Trophoblast cell (in vitro differentiated cells and primary cell): ENCODE data around the gene POMT1.

Source experiments
- DNase-seq, 2 donors: peaks; one replicate each; pipeline ENCODE4 v3.0.0-alpha.2; 2016
- H2AFZ ChIP-seq: 2 replicates; pipeline ENCODE4 v1.6.1; 2013; ENCODE audit warnings: low read length, moderate library complexity, mild to moderate bottlenecking; ENCODE audit not compliant: insufficient read depth, poor library complexity
- H2AK5ac ChIP-seq: 2 replicates; pipeline ENCODE4 v1.6.1; 2013; ENCODE audit warnings: mild to moderate bottlenecking, low read length
- H2BK120ac ChIP-seq: 2 replicates; pipeline ENCODE4 v1.6.1; 2013; ENCODE audit warnings: low read length, mild to moderate bottlenecking, moderate library complexity; ENCODE audit not compliant: insufficient read depth, poor library complexity
- H2BK12ac ChIP-seq: 2 replicates; pipeline ENCODE4 v1.6.1; 2013; ENCODE audit warnings: mild to moderate bottlenecking, low read length, moderate library complexity
- H2BK5ac ChIP-seq: 2 replicates; pipeline ENCODE4 v1.6.1; 2013; ENCODE audit warnings: low read length, low read depth, moderate library complexity, mild to moderate bottlenecking; ENCODE audit not compliant: poor library complexity
- H3K14ac ChIP-seq: 2 replicates; pipeline ENCODE4 v1.6.1; 2013; ENCODE audit warnings: mild to moderate bottlenecking, low read length
- H3K18ac ChIP-seq: 2 replicates; pipeline ENCODE4 v1.6.1; 2013; ENCODE audit warnings: mild to moderate bottlenecking, low read length
- H3K23ac ChIP-seq: 2 replicates; pipeline ENCODE4 v1.6.1; 2013; ENCODE audit warnings: low read length
- H3K27ac ChIP-seq: 2 replicates; pipeline ENCODE4 v1.5.1; 2013; ENCODE audit warnings: low read depth, mild to moderate bottlenecking, inconsistent platforms, low read length, moderate library complexity
- H3K27me3 ChIP-seq: 2 replicates; pipeline ENCODE4 v1.6.1; 2013; ENCODE audit warnings: inconsistent platforms, mild to moderate bottlenecking, low read length, moderate library complexity; ENCODE audit not compliant: insufficient read depth
- H3K36me3 ChIP-seq, 2 experiments: 1 replicate in 1 of 2; 2 replicates in 1 of 2; pipeline ENCODE4 v1.6.1; 2013; ENCODE audit warnings: low read length in 2 of 2, mild to moderate bottlenecking in 2 of 2, moderate library complexity in 1 of 2; ENCODE audit not compliant: insufficient read depth in 2 of 2, control insufficient read depth in 1 of 2
- H3K4ac ChIP-seq: 2 replicates; pipeline ENCODE4 v1.6.1; 2013; ENCODE audit warnings: low read depth, mild to moderate bottlenecking, low read length, moderate library complexity
- H3K4me1 ChIP-seq, 2 experiments: 1 replicate in 1 of 2; 2 replicates in 1 of 2; pipeline ENCODE4 v1.6.1; 2013; ENCODE audit warnings: low read length in 2 of 2, mild to moderate bottlenecking in 2 of 2, moderate library complexity in 1 of 2; ENCODE audit not compliant: insufficient read depth in 2 of 2, control insufficient read depth in 1 of 2
- H3K4me2 ChIP-seq: 2 replicates; pipeline ENCODE4 v1.6.1; 2013; ENCODE audit warnings: inconsistent platforms, mild to moderate bottlenecking, low read length, moderate library complexity
- H3K4me3 ChIP-seq: 2 replicates; pipeline ENCODE4 v1.5.1; 2013; ENCODE audit warnings: mild to moderate bottlenecking, low read depth, low read length, inconsistent platforms
- H3K79me1 ChIP-seq: one replicate; pipeline ENCODE4 v1.6.1; 2013; ENCODE audit warnings: low read length
- H3K79me2 ChIP-seq: 2 replicates; pipeline ENCODE4 v1.6.1; 2013; ENCODE audit warnings: low read length, mild to moderate bottlenecking; ENCODE audit not compliant: control insufficient read depth, insufficient read depth, poor library complexity
- H3K9ac ChIP-seq: 2 replicates; pipeline ENCODE4 v1.6.1; 2013; ENCODE audit warnings: mild to moderate bottlenecking, low read length
- H3K9me3 ChIP-seq: 2 replicates; pipeline ENCODE4 v1.6.1; 2013; ENCODE audit warnings: low read depth, mild to moderate bottlenecking, control low read depth, inconsistent platforms, low read length; ENCODE audit not compliant: insufficient read depth
- H4K12ac ChIP-seq: 2 replicates; pipeline ENCODE4 v1.6.1; 2013; ENCODE audit warnings: low read depth, mild to moderate bottlenecking, low read length, moderate library complexity
- H4K8ac ChIP-seq: 2 replicates; pipeline ENCODE4 v1.6.1; 2013; ENCODE audit warnings: low read depth, mild to moderate bottlenecking, low read length, moderate library complexity
- H4K91ac ChIP-seq: one replicate; pipeline ENCODE4 v1.6.1; 2013; ENCODE audit warnings: low read depth, mild to moderate bottlenecking, low read length, moderate library complexity
- WGBS: extraction: QIAGEN DNeasy Blood & Tissue Kit; methylation state at CpG from one replicate; pipeline ENCODE4 v1.1.7; 2013; ENCODE audit warnings: missing lambda C conversion rate; ENCODE audit not compliant: insufficient read length, insufficient coverage; ENCODE audit errors: extremely low coverage; 5-methylcytosine and 5-hydroxymethylcytosine counted together

Gene POMT1

GRCh38 chr9:131522257-131523085 lies 19.8 kb downstream of the POMT1 start:
- Histone ChIP-seq H3K4me2 (no peak overlapping the region), H2BK120ac (no peak overlapping the region), H3K4ac (no peak overlapping the region), H3K27ac (no peak overlapping the region), H2AK5ac (no peak overlapping the region), H2BK5ac (no peak overlapping the region), H3K9me3 (peaks cover 9% of the 10 kb centered on the region), H3K23ac (no peak overlapping the region), H3K79me1 (peaks cover 3% of the 10 kb centered on the region), H3K4me1 (peaks cover 6 to 9% of the 10 kb centered on the region in 2 experiments), H3K79me2 (no peaks in the 10 kb centered on the region), H3K14ac (no peak overlapping the region), H3K4me3 (no peak overlapping the region), H3K36me3 (peaks cover 89 to 94% of the 10 kb centered on the region in 2 experiments), H2AFZ (no peak overlapping the region), H3K27me3 (no peaks in the 10 kb centered on the region), H3K9ac (no peak overlapping the region), H4K12ac (no peak overlapping the region), H4K8ac (no peak overlapping the region), H4K91ac (no peak overlapping the region), H2BK12ac (no peak overlapping the region), H3K18ac (no peak overlapping the region)
- no peak for DNase-seq
- no CpG with 5 or more reads among the region's 29 CpGs for WGBS

- Histone ChIP-seq H4K12ac (no peak overlapping the region), H3K4ac (no peak overlapping the region), H4K91ac (no peak overlapping the region), H3K23ac (no peak overlapping the region), H2BK5ac (no peak overlapping the region), H2BK120ac (no peak overlapping the region), H3K4me3 (no peak overlapping the region), H3K14ac (no peak overlapping the region), H3K9ac (no peak overlapping the region), H3K4me1 (peaks cover 6 to 9% of the 10 kb centered on the region in 2 experiments), H4K8ac (no peak overlapping the region), H3K36me3 (peaks cover 85 to 91% of the 10 kb centered on the region in 2 experiments), H2BK12ac (no peak overlapping the region), H2AFZ (no peak overlapping the region), H3K4me2 (no peak overlapping the region), H2AK5ac (no peak overlapping the region), H3K18ac (no peak overlapping the region), H3K27ac (no peak overlapping the region), H3K79me2 (no peaks in the 10 kb centered on the region), H3K79me1 (peaks cover 3% of the 10 kb centered on the region), H3K27me3 (no peaks in the 10 kb centered on the region), H3K9me3 (peaks cover 9% of the 10 kb centered on the region)
- no CpG with 5 or more reads among the region's 9 CpGs for WGBS
- DNase-seq: no peak
These were observed 20.3 kb downstream of the POMT1 start for GRCh38 chr9:131523086-131523388.

GRCh38 chr9:131523451-131524435 lies 21.0 kb downstream of the POMT1 start:
- Histone ChIP-seq H3K4me1 (peaks cover 6 to 9% of the 10 kb centered on the region in 2 experiments), H3K9me3 (peaks cover 10% of the 10 kb centered on the region), H2BK12ac (no peak overlapping the region), H3K4me2 (no peak overlapping the region), H4K8ac (peak overlapping the region; percentile 49), H3K4me3 (no peak overlapping the region), H3K79me1 (peaks cover 3% of the 10 kb centered on the region), H3K27ac (peak overlapping the region; percentile 35), H3K14ac (no peak overlapping the region), H3K36me3 (peaks cover 85 to 91% of the 10 kb centered on the region in 2 experiments), H4K91ac (peak overlapping the region; percentile 26), H3K4ac (no peak overlapping the region), H3K18ac (no peak overlapping the region), H3K9ac (no peak overlapping the region), H3K79me2 (no peaks in the 10 kb centered on the region), H3K23ac (no peak overlapping the region), H4K12ac (no peak overlapping the region), H2AK5ac (peak overlapping the region; percentile 35), H2AFZ (no peak overlapping the region), H3K27me3 (no peaks in the 10 kb centered on the region), H2BK5ac (peak overlapping the region; percentile 46), H2BK120ac (peak overlapping the region; percentile 35)
- no peak for DNase-seq
- WGBS: no CpG with 5 or more reads among the region's 29 CpGs

- Histone ChIP-seq H3K79me2 (no peaks in the 10 kb centered on the region), H2BK12ac (no peak overlapping the region), H3K27ac (no peak overlapping the region), H4K91ac (no peak overlapping the region), H2BK120ac (no peak overlapping the region), H4K8ac (no peak overlapping the region), H3K4ac (no peak overlapping the region), H3K4me3 (no peak overlapping the region), H4K12ac (no peak overlapping the region), H3K4me2 (no peak overlapping the region), H3K79me1 (peaks cover 3% of the 10 kb centered on the region), H3K4me1 (peaks cover 6 to 9% of the 10 kb centered on the region in 2 experiments), H2AK5ac (peak overlapping the region; percentile 19), H3K36me3 (peaks cover 85 to 91% of the 10 kb centered on the region in 2 experiments), H3K23ac (no peak overlapping the region), H3K9ac (no peak overlapping the region), H3K18ac (no peak overlapping the region), H3K9me3 (peaks cover 8% of the 10 kb centered on the region), H3K27me3 (no peaks in the 10 kb centered on the region), H2BK5ac (no peak overlapping the region), H2AFZ (no peak overlapping the region), H3K14ac (no peak overlapping the region)
- no peak for DNase-seq
- no CpG with 5 or more reads among the region's 23 CpGs for WGBS
These were observed 22.1 kb downstream of the POMT1 start for GRCh38 chr9:131524665-131525315.
